ENCODE results near the gene MOBP.

MOBP gene

GRCh38 chr3:39474126-39474515 lies 6.6 kb downstream of the MOBP start:
- TF ChIP-seq CTCF (IDR thresholded peaks at IDR 0.05; ENCODE audit: low read depth, low read length): no peak
- Histone ChIP-seq H3K4me3 (ENCODE audit: low read depth, low read length) (no peak overlapping the region), H3K9me3 (ENCODE audit: severe bottlenecking) (peaks cover 3% of the 10 kb centered on the region), H3K27ac (no peak overlapping the region), H3K27me3 (ENCODE audit: insufficient read depth, low read depth, severe bottlenecking) (no peaks in the 10 kb centered on the region), H3K36me3 (no peaks in the 10 kb centered on the region)
- DNase-seq: no peak

- H3K4me3 ChIP-seq (ENCODE audit: low read depth, low read length): no peak overlapping the region
- H3K27me3 ChIP-seq (ENCODE audit: insufficient read depth, low read depth, severe bottlenecking): no peaks in the 10 kb centered on the region
- TF ChIP-seq CTCF (IDR thresholded peaks at IDR 0.05; ENCODE audit: low read depth, low read length): no peak
- DNase-seq: no peak
- H3K36me3 ChIP-seq: no peaks in the 10 kb centered on the region
- H3K27ac ChIP-seq: no peak overlapping the region
- H3K9me3 ChIP-seq (ENCODE audit: severe bottlenecking): peaks cover 3% of the 10 kb centered on the region
Observed at GRCh38 chr3:39476783-39477182, 9.3 kb downstream of the MOBP start.

- DNase-seq: no peak
- peak overlapping the region; percentile 88 for H3K27ac ChIP-seq
- peaks cover 5% of the 10 kb centered on the region for H3K9me3 ChIP-seq (ENCODE audit: severe bottlenecking)
- no peaks in the 10 kb centered on the region for H3K27me3 ChIP-seq (ENCODE audit: insufficient read depth, low read depth, severe bottlenecking)
- H3K36me3 ChIP-seq: no peaks in the 10 kb centered on the region
- no peak overlapping the region for H3K4me3 ChIP-seq (ENCODE audit: low read depth, low read length)
- TF ChIP-seq CTCF (IDR thresholded peaks at IDR 0.05; ENCODE audit: low read depth, low read length): no peak
Observed at GRCh38 chr3:39478226-39478625, 10.7 kb downstream of the MOBP start.

GRCh38 chr3:39479701-39480414 lies 12.4 kb downstream of the MOBP start:
- Histone ChIP-seq H3K4me3 (ENCODE audit: low read depth, low read length) (no peak overlapping the region; the same call in 1 of the 2 replicates), H3K36me3 (no peaks in the 10 kb centered on the region), H3K27me3 (ENCODE audit: insufficient read depth, low read depth, severe bottlenecking) (no peaks in the 10 kb centered on the region), H3K27ac (peak overlapping the region; percentile 88), H3K9me3 (ENCODE audit: severe bottlenecking) (peaks cover 5% of the 10 kb centered on the region)
- peak; percentile 53 for DNase-seq
- TF ChIP-seq CTCF (IDR thresholded peaks at IDR 0.05; ENCODE audit: low read depth, low read length): no peak

GRCh38 chr3:39485547-39485946 lies 18.1 kb downstream of the MOBP start:
- peak overlapping the region; percentile 14; the same call in 1 of the 2 replicates for H3K4me3 ChIP-seq (ENCODE audit: low read depth, low read length)
- no peak for TF ChIP-seq CTCF (IDR thresholded peaks at IDR 0.05; ENCODE audit: low read depth, low read length)
- no peaks in the 10 kb centered on the region for H3K36me3 ChIP-seq
- DNase-seq: peak; percentile 64
- H3K27ac ChIP-seq: peak overlapping the region; percentile 54
- H3K27me3 ChIP-seq (ENCODE audit: insufficient read depth, low read depth, severe bottlenecking): no peaks in the 10 kb centered on the region
- H3K9me3 ChIP-seq (ENCODE audit: severe bottlenecking): peaks cover 2% of the 10 kb centered on the region

- no peaks in the 10 kb centered on the region for H3K27me3 ChIP-seq (ENCODE audit: insufficient read depth, low read depth, severe bottlenecking)
Observed at GRCh38 chr3:39491014-39491413, 23.5 kb downstream of the MOBP start.

More at GRCh38 chr3:39491014-39491413, 23.5 kb downstream of the MOBP start:
- Histone ChIP-seq H3K4me3 (ENCODE audit: low read depth, low read length) (no peak overlapping the region), H3K36me3 (no peaks in the 10 kb centered on the region), H3K27ac (no peak overlapping the region), H3K9me3 (ENCODE audit: severe bottlenecking) (no peaks in the 10 kb centered on the region)
- TF ChIP-seq CTCF (IDR thresholded peaks at IDR 0.05; ENCODE audit: low read depth, low read length): no peak
- no peak for DNase-seq

Data from WERI-Rb-1 (cell line).